HG02840 (cell line): ENCODE data around the gene CDX1.

ENCODE experiments used
- ATAC-seq: cut with Tn5 transposase; IDR thresholded peaks from one replicate; pipeline ENCODE4 v1.9.1; 2021; ENCODE audit warnings: mild to moderate bottlenecking, moderate library complexity, moderate number of reproducible peaks; ENCODE audit not compliant: unreplicated experiment, low FRiP score

CDX1 gene

GRCh38 chr5:150180241-150181026 is 13.9 kb downstream of the CDX1 start:
- no peak for ATAC-seq

- ATAC-seq, result no peak
Observed at GRCh38 chr5:150181027-150181426, 14.4 kb downstream of the CDX1 start.

- ATAC-seq, result no peak
Observed at GRCh38 chr5:150181766-150182545, 15.4 kb downstream of the CDX1 start.

- no peak for ATAC-seq
Observed at GRCh38 chr5:150182774-150183173, 16.2 kb downstream of the CDX1 start.

GRCh38 chr5:150183436-150183835 is 16.9 kb downstream of the CDX1 start:
- ATAC-seq, result no peak

- ATAC-seq, result no peak
Observed at GRCh38 chr5:150184006-150184405, 17.4 kb downstream of the CDX1 start.

GRCh38 chr5:150184990-150185912 is 18.7 kb downstream of the CDX1 start:
- no peak for ATAC-seq

GRCh38 chr5:150186137-150186536 is 19.6 kb downstream of the CDX1 start:
- no peak for ATAC-seq

- ATAC-seq, result no peak
Observed at GRCh38 chr5:150186897-150187296, 20.3 kb downstream of the CDX1 start.

- no peak for ATAC-seq
Observed at GRCh38 chr5:150188146-150188842, 21.7 kb downstream of the CDX1 start.

GRCh38 chr5:150189326-150189725 is 22.7 kb downstream of the CDX1 start:
- ATAC-seq, result no peak

- ATAC-seq, result no peak
Observed at GRCh38 chr5:150189728-150190502, 23.3 kb downstream of the CDX1 start, which contains the start of gene SLC6A7. Gene SLC6A7, plus strand, starts transcription at chr5:150190062. Its CDS starts 266 bp downstream, at chr5:150190328.

GRCh38 chr5:150190503-150190979 is 24.0 kb downstream of the CDX1 start:
- ATAC-seq, result no peak

GRCh38 chr5:150190987-150191386 is 24.4 kb downstream of the CDX1 start:
- ATAC-seq, result no peak

- no peak for ATAC-seq
Observed at GRCh38 chr5:150192462-150192861, 25.9 kb downstream of the CDX1 start.

GRCh38 chr5:150195736-150196485 is 29.3 kb downstream of the CDX1 start:
- no peak for ATAC-seq

GRCh38 chr5:150196514-150196913 is 29.9 kb downstream of the CDX1 start:
- ATAC-seq, result no peak

- no peak for ATAC-seq
Observed at GRCh38 chr5:150196986-150197385, 30.4 kb downstream of the CDX1 start.
